Measurements from ENCODE around the gene ANKDD1B.
"Not testable (repeated sequence)": the region's sequence is repeated elsewhere in the genome, so short reads cannot be mapped to it uniquely, and the experiment has no call there.

ANKDD1B gene

DNA sequence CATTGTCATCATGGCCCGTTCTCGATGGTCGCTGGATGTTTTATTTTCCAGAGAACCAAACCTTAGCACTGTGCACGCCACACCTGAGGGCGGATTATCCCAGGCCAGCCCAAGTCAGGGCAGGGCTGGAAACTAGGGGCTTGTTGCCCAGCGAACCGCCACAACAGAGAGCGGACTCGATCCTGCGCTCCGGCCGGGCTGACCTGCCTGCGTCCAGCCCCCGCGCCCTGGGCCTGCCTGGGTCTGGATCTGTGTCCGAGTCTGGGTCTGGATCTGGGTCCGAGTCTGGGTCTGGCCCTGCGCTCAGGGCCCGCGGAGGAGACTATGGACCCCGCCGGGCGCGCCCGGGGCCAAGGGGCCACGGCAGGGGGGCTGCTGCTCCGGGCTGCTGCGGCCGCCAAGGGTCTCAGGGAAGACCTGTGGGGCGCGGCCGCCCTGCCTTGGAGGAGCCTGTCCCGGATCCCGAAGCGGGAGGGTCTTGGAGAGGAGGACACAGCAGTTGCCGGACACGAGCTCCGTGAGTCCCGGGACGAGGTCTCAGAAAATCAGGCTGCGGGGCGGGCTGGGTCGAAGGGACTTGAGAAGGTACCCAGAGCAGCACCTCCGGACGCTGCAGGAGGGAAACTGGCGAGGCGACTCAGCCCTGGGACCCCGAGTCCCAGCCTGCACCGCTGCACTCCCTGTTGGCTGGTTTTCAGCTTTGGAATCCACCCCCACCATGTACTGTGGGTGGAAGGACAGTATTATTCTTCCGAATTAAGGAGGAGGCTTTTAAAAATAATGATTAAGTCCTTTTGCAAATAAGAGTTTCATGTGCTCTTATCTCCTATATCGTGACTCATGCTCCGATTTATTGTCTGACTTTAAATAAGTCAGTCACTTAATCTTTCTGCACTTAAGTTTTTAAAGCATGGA lies at the start of gene ANKDD1B:
Gene ANKDD1B, plus strand, starts transcription at position 143 of the 915 bp plus-strand sequence. Its CDS starts 182 bp downstream, at position 325.
- Histone ChIP-seq H3K27ac (ENCODE audit: low read length) (no peak within 1 kb of the TSS), H3K9me3 (ENCODE audit: control insufficient read depth, insufficient read depth, low read length) (no peaks in the 10 kb centered on the region), H3K4me3 (ENCODE audit: low read length) (no peak within 1 kb of the TSS), H3K4me1 (ENCODE audit: control insufficient read depth, insufficient read depth, low read length) (peaks cover 2% of the 10 kb centered on the region; the same call in 1 of the 2 replicates), H3K27me3 (ENCODE audit: control insufficient read depth, insufficient read depth, low read length) (no peaks in the 10 kb centered on the region), H3K36me3 (ENCODE audit: control insufficient read depth, insufficient read depth, low read length) (no peaks in the 10 kb centered on the region)
- no CpG with 5 or more reads among the region's 52 CpGs for WGBS (ENCODE audit: insufficient coverage, insufficient read length)
- no peak for DNase-seq (ENCODE audit: low read depth, low spot score)

DNA sequence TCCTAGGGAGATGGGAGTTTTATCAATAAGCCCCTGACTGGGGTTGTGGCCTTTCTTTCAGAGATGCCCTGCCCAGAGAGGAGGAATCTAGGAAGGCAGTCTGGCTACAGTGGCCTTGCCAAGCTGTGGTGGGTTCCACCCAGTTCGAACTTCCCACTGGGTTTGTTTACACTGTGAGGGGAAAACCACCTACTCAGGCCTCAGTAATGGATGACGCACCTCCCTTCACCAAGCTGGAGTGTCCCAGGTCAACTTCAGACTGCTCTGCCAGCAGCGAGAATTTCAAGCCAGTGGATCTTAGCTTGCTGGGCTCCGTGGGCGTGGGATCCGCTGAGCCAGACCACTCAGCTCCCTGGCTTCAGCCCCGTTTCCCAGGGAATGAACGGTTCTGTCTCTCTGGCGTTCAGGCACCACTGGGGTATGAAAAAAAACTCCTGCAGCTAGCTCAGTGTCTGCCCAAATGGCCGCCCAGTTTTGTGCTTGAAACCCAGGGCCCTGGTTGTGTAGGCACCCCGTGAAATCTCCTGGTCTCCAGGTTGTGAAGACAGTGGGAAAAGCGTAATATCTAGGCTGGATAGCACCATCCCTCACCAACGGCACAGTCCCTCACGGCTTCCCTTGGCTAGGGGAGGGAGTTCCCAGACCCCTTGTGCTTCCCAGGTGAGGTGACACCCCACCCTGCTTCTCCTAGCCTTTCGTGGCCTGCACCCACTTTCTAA lies 45.1 kb upstream of the ANKDD1B start:
- not testable (repeated sequence) for H3K4me1 ChIP-seq (ENCODE audit: control insufficient read depth, insufficient read depth, low read length); DNase-seq (ENCODE audit: low read depth, low spot score); H3K36me3 ChIP-seq (ENCODE audit: control insufficient read depth, insufficient read depth, low read length); H3K9me3 ChIP-seq (ENCODE audit: control insufficient read depth, insufficient read depth, low read length); H3K27me3 ChIP-seq (ENCODE audit: control insufficient read depth, insufficient read depth, low read length); H3K27ac ChIP-seq (ENCODE audit: low read length); H3K4me3 ChIP-seq (ENCODE audit: low read length)
- WGBS (ENCODE audit: insufficient coverage, insufficient read length) = no CpG with 5 or more reads among the region's 15 CpGs

DNA sequence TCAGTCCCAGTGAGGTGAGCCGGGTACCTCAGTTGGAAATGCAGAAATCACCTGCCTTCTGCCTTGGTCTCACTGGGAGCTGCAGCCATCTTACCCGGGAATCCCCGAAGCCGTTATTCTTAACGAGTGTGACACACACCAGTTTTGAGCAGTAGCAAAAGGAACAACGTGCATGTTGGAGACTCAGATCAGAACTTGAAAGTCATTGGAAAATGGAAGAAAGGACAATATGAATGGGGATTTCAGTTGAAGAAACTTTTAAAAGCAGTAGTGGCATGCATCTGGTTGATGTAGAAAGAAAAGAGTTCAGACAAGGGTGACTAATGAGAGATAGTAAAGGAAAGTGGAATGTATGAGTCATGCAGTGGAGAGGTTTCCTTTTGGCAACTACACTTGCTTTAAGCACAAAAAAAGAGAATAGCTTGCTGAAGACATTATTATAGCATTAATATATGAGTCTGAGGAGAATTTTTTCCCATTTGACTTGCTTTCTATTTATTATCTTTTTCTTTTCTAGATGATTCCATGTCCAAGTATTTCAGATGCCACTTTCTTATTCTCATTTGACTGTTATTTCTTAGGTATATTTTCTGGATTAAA lies 44.4 kb upstream of the ANKDD1B start:
- no peaks in the 10 kb centered on the region for H3K27me3 ChIP-seq (ENCODE audit: control insufficient read depth, insufficient read depth, low read length)
- no peaks in the 10 kb centered on the region for H3K9me3 ChIP-seq (ENCODE audit: control insufficient read depth, insufficient read depth, low read length)
- H3K36me3 ChIP-seq (ENCODE audit: control insufficient read depth, insufficient read depth, low read length) = no peaks in the 10 kb centered on the region
- no CpG with 5 or more reads among the region's 6 CpGs for WGBS (ENCODE audit: insufficient coverage, insufficient read length)
- no peak overlapping the region for H3K27ac ChIP-seq (ENCODE audit: low read length)
- DNase-seq (ENCODE audit: low read depth, low spot score) = no peak
- H3K4me3 ChIP-seq (ENCODE audit: low read length) = no peak overlapping the region
- H3K4me1 ChIP-seq (ENCODE audit: control insufficient read depth, insufficient read depth, low read length) = no peaks in the 10 kb centered on the region

DNA sequence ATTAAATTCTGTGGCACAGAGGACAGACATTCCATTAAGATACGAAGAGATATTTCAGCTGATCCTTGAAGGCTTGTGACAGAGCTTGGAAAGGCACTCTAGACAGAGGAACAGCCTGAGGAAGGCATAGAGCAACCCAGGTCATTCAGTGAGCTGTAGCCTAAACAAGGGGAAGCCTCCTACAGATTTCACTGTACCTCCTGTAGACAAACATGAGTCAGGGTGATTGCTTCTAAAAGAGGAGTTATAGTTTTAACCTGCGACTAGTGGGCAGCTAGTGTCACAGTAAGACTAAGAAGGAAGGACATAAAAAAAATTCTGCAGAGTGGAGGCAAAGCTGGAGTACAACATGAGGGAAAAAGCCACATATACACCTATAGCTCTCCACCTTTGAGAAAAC lies 43.5 kb upstream of the ANKDD1B start:
- no peaks in the 10 kb centered on the region for H3K27me3 ChIP-seq (ENCODE audit: control insufficient read depth, insufficient read depth, low read length)
- no peaks in the 10 kb centered on the region for H3K4me1 ChIP-seq (ENCODE audit: control insufficient read depth, insufficient read depth, low read length)
- WGBS (ENCODE audit: insufficient coverage, insufficient read length) = no CpG with 5 or more reads among the region's 2 CpGs
- H3K9me3 ChIP-seq (ENCODE audit: control insufficient read depth, insufficient read depth, low read length) = no peaks in the 10 kb centered on the region
- H3K36me3 ChIP-seq (ENCODE audit: control insufficient read depth, insufficient read depth, low read length) = no peaks in the 10 kb centered on the region
- no peak overlapping the region for H3K27ac ChIP-seq (ENCODE audit: low read length)
- DNase-seq (ENCODE audit: low read depth, low spot score) = no peak
- no peak overlapping the region for H3K4me3 ChIP-seq (ENCODE audit: low read length)

DNA sequence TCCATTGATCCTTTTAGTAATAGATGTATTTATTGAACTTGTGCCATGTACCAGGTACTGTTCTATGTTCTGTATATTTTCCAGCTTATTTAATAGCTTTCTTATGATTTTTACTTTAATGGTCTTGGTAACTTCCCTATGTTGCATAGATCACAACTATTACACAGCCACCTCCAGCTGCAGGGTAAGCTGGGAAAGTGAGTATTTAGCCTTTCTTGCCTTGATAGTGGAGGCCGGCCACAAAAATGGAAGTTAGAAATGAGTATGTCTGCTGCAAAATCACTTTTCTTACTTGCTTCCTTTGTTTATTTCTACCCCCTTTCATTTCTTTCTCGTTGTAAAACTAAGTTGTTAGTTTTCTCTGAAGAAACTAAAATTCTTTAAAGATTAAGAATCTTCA lies 43.1 kb upstream of the ANKDD1B start:
- Histone ChIP-seq H3K27me3 (ENCODE audit: control insufficient read depth, insufficient read depth, low read length) (no peaks in the 10 kb centered on the region), H3K9me3 (ENCODE audit: control insufficient read depth, insufficient read depth, low read length) (no peaks in the 10 kb centered on the region), H3K4me1 (ENCODE audit: control insufficient read depth, insufficient read depth, low read length) (no peaks in the 10 kb centered on the region), H3K27ac (ENCODE audit: low read length) (no peak overlapping the region), H3K36me3 (ENCODE audit: control insufficient read depth, insufficient read depth, low read length) (no peaks in the 10 kb centered on the region), H3K4me3 (ENCODE audit: low read length) (no peak overlapping the region)
- no CpG with 5 or more reads among the region's 2 CpGs for WGBS (ENCODE audit: insufficient coverage, insufficient read length)
- DNase-seq (ENCODE audit: low read depth, low spot score) = no peak

DNA sequence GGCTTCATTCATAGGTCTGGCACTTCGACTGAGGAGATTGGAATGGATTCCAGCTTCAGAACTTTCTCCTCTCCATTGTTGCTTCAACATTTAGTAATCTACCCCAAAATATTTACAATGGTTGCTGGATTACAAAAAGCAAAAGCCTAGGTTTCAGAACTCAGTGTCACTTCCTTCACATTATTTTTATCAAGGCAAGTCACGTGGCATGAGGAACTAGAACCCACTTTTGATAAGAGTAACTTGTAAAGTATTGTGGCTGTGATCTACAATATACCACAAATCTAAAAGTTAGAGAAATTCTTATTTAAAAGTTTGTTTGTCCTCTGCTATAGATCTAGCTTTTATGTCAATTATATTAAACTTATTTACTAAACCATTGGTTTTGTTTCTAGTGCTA lies 39.7 kb upstream of the ANKDD1B start:
- WGBS (ENCODE audit: insufficient coverage, insufficient read length) = no CpG with 5 or more reads among the region's 2 CpGs
- H3K27me3 ChIP-seq (ENCODE audit: control insufficient read depth, insufficient read depth, low read length) = no peaks in the 10 kb centered on the region
- no peak for DNase-seq (ENCODE audit: low read depth, low spot score)
- H3K4me1 ChIP-seq (ENCODE audit: control insufficient read depth, insufficient read depth, low read length) = no peaks in the 10 kb centered on the region
- H3K27ac ChIP-seq (ENCODE audit: low read length) = no peak overlapping the region
- H3K36me3 ChIP-seq (ENCODE audit: control insufficient read depth, insufficient read depth, low read length) = no peaks in the 10 kb centered on the region
- no peaks in the 10 kb centered on the region for H3K9me3 ChIP-seq (ENCODE audit: control insufficient read depth, insufficient read depth, low read length)
- no peak overlapping the region for H3K4me3 ChIP-seq (ENCODE audit: low read length)

DNA sequence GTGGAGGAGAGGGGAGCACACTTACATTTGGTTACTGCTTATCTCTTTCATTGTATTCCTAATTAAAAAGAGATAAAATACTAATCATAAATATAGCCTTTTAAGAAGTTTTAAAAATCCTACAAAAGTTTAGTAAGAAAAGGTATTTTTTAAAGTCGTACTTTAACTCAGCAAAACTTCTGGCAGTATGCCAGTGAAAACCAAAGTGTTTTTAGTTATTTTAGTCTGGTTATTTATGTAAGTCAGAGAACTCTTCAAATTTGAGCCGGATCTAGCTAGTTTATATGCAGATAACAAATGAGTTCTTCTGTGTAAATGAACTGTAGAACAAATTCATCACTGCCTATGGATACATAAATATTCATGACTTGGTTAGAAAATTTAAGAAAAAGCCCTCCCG lies 36.5 kb upstream of the ANKDD1B start:
- Histone ChIP-seq H3K36me3 (ENCODE audit: control insufficient read depth, insufficient read depth, low read length) (no peaks in the 10 kb centered on the region), H3K9me3 (ENCODE audit: control insufficient read depth, insufficient read depth, low read length) (no peaks in the 10 kb centered on the region), H3K4me1 (ENCODE audit: control insufficient read depth, insufficient read depth, low read length) (no peaks in the 10 kb centered on the region), H3K27me3 (ENCODE audit: control insufficient read depth, insufficient read depth, low read length) (no peaks in the 10 kb centered on the region), H3K4me3 (ENCODE audit: low read length) (no peak overlapping the region), H3K27ac (ENCODE audit: low read length) (no peak overlapping the region)
- DNase-seq (ENCODE audit: low read depth, low spot score) = no peak
- no CpG with 5 or more reads among the region's 3 CpGs for WGBS (ENCODE audit: insufficient coverage, insufficient read length)

DNA sequence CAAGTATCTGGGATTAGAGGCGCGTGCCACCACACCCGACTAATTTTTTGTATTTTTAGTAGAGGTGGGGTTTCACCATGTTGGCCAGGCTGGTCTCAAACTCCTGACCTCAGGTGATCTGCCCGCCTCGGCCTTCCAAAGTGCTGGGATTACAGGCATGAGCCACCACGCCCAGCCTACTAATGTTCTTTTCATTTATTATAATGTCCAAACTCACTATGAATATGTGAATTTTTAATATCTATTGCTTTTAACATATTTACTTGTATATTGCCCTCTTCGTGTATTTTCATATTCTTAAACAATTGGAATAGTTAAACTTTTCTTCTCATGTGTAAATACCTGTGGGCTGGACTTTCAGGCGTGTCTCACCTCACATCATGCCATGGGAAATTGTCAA lies 33.0 kb upstream of the ANKDD1B start:
- H3K4me3 ChIP-seq (ENCODE audit: low read length) = not testable (repeated sequence)

DNA sequence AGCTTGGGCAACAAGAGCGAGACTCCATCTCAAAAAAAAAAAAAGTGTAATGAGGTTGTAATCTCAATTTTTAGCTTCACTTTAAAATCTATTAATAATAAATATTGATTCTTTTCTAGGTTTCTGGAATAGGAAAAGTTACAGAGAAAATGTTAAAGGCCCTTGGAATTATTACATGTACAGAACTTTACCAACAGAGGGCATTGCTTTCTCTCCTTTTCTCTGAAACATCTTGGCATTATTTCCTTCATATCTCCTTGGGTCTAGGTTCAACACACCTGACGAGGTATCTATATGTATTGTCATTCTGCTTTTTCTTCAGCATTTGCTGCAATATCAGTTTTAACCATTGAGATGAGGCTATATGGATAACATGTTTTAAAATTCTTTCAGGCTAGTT lies 26.6 kb upstream of the ANKDD1B start:
- no peaks in the 10 kb centered on the region for H3K4me1 ChIP-seq (ENCODE audit: control insufficient read depth, insufficient read depth, low read length)
- H3K27me3 ChIP-seq (ENCODE audit: control insufficient read depth, insufficient read depth, low read length) = no peaks in the 10 kb centered on the region
- no peak overlapping the region for H3K27ac ChIP-seq (ENCODE audit: low read length)
- H3K9me3 ChIP-seq (ENCODE audit: control insufficient read depth, insufficient read depth, low read length) = no peaks in the 10 kb centered on the region
- H3K36me3 ChIP-seq (ENCODE audit: control insufficient read depth, insufficient read depth, low read length) = no peaks in the 10 kb centered on the region
- no peak overlapping the region for H3K4me3 ChIP-seq (ENCODE audit: low read length)
- no peak for DNase-seq (ENCODE audit: low read depth, low spot score)
- WGBS (ENCODE audit: insufficient coverage, insufficient read length) = no CpG with 5 or more reads among the region's 2 CpGs

More for the DNA sequence above, 33.0 kb upstream of the ANKDD1B start:
- not testable (repeated sequence) for H3K36me3 ChIP-seq (ENCODE audit: control insufficient read depth, insufficient read depth, low read length); DNase-seq (ENCODE audit: low read depth, low spot score); H3K9me3 ChIP-seq (ENCODE audit: control insufficient read depth, insufficient read depth, low read length); H3K27me3 ChIP-seq (ENCODE audit: control insufficient read depth, insufficient read depth, low read length); H3K4me1 ChIP-seq (ENCODE audit: control insufficient read depth, insufficient read depth, low read length); H3K27ac ChIP-seq (ENCODE audit: low read length)
- WGBS (ENCODE audit: insufficient coverage, insufficient read length) = no CpG with 5 or more reads among the region's 8 CpGs

DNA sequence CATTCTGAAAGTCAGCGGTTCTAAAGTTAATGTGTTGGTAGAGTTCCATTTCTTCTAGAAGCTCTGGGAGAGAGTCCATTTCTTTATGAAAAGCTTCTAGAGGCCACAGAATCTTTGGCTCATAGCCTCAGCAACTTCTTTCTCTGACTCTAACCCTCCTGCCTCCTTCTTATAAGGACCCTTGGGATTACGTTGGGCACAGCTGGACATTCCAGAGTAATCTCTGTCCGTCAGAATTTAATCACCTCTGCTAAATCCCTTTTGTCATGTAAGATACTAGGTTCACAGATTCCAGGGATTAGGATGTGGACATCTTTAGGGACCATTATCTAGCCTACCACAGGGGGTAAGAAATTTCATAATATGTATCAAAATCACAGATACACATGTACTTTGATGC lies 22.6 kb upstream of the ANKDD1B start:
- no peaks in the 10 kb centered on the region for H3K36me3 ChIP-seq (ENCODE audit: control insufficient read depth, insufficient read depth, low read length)
- no peaks in the 10 kb centered on the region for H3K27me3 ChIP-seq (ENCODE audit: control insufficient read depth, insufficient read depth, low read length)
- no peak overlapping the region for H3K27ac ChIP-seq (ENCODE audit: low read length)
- no peak for DNase-seq (ENCODE audit: low read depth, low spot score)
- H3K4me1 ChIP-seq (ENCODE audit: control insufficient read depth, insufficient read depth, low read length) = no peaks in the 10 kb centered on the region
- no peaks in the 10 kb centered on the region for H3K9me3 ChIP-seq (ENCODE audit: control insufficient read depth, insufficient read depth, low read length)
- WGBS (ENCODE audit: insufficient coverage, insufficient read length) = no CpG with 5 or more reads among the region's 3 CpGs
- no peak overlapping the region for H3K4me3 ChIP-seq (ENCODE audit: low read length)

Data from iPS DF 6.9 (cell line).